GM19463 (cell line): ENCODE data around the gene SCGB1D1.

Source experiments
- ATAC-seq: cut with Tn5 transposase; IDR thresholded peaks from one replicate; pipeline ENCODE4 v1.9.1; 2021; ENCODE audit warnings: mild to moderate bottlenecking, moderate library complexity; ENCODE audit not compliant: unreplicated experiment

The SCGB1D1 gene

GRCh38 chr11:62190011-62190410 lies at the start of gene SCGB1D1:
Gene SCGB1D1 (plus strand): TSS chr11:62190216. CDS start chr11:62190285, 69 bp downstream.
- no peak for ATAC-seq

- ATAC-seq, result no peak
These were observed 49.5 kb upstream of the SCGB1D1 start for GRCh38 chr11:62140304-62141110.

GRCh38 chr11:62141111-62142042 lies 48.6 kb upstream of the SCGB1D1 start:
- ATAC-seq, result no peak

GRCh38 chr11:62142043-62142375 lies 48.0 kb upstream of the SCGB1D1 start:
- ATAC-seq, result no peak

GRCh38 chr11:62142921-62143320 lies 47.1 kb upstream of the SCGB1D1 start:
- ATAC-seq, result no peak

- ATAC-seq, result no peak
These were observed 46.3 kb upstream of the SCGB1D1 start for GRCh38 chr11:62143727-62144126.

GRCh38 chr11:62144641-62145255 lies 45.3 kb upstream of the SCGB1D1 start:
- ATAC-seq, result no peak

- ATAC-seq, result no peak
These were observed 44.6 kb upstream of the SCGB1D1 start for GRCh38 chr11:62145261-62145871.

- ATAC-seq, result no peak
These were observed 43.4 kb upstream of the SCGB1D1 start for GRCh38 chr11:62146476-62147200.

- ATAC-seq, result no peak
These were observed 42.5 kb upstream of the SCGB1D1 start for GRCh38 chr11:62147545-62147944.

- no peak for ATAC-seq
These were observed 41.6 kb upstream of the SCGB1D1 start for GRCh38 chr11:62148271-62148980.

- ATAC-seq, result no peak
These were observed 39.8 kb upstream of the SCGB1D1 start for GRCh38 chr11:62149986-62150886.

GRCh38 chr11:62150887-62151736 lies 38.9 kb upstream of the SCGB1D1 start:
- no peak for ATAC-seq

GRCh38 chr11:62151737-62152102 lies 38.3 kb upstream of the SCGB1D1 start:
- no peak for ATAC-seq

GRCh38 chr11:62152245-62153086 lies 37.5 kb upstream of the SCGB1D1 start:
- no peak for ATAC-seq

GRCh38 chr11:62153087-62153395 lies 37.0 kb upstream of the SCGB1D1 start:
- no peak for ATAC-seq

- no peak for ATAC-seq
These were observed 36.4 kb upstream of the SCGB1D1 start for GRCh38 chr11:62153617-62154016.
